Midbrain (tissue), 1 donor: Measurements from ENCODE around the gene SLC39A13.

Source experiments
- DNase-seq: peaks from one replicate; lab custom pipeline; 2025; lab: John Stamatoyannopoulos, UW

SLC39A13 gene

GRCh38 chr11:47407746-47408590 is at the start of gene SLC39A13:
TSS of gene SLC39A13 (plus strand) at chr11:47408590. CDS start at chr11:47410095, 1,505 bp downstream.
- peak; percentile 94 for DNase-seq

- no peak for DNase-seq
Measured at GRCh38 chr11:47358731-47359051, 49.7 kb upstream of the SLC39A13 start.

GRCh38 chr11:47359162-47359561 is 49.2 kb upstream of the SLC39A13 start:
- no peak for DNase-seq

- no peak for DNase-seq
Measured at GRCh38 chr11:47359586-47359985, 48.8 kb upstream of the SLC39A13 start.

GRCh38 chr11:47360341-47360740 is 48.0 kb upstream of the SLC39A13 start:
- DNase-seq, result no peak

- no peak for DNase-seq
Measured at GRCh38 chr11:47361419-47361818, 47.0 kb upstream of the SLC39A13 start.

GRCh38 chr11:47366020-47366490 is 42.3 kb upstream of the SLC39A13 start:
- no peak for DNase-seq

- no peak for DNase-seq
Measured at GRCh38 chr11:47369676-47370075, 38.7 kb upstream of the SLC39A13 start.

- DNase-seq, result no peak
Measured at GRCh38 chr11:47372422-47372821, 36.0 kb upstream of the SLC39A13 start.

- peak; percentile 77 for DNase-seq
Measured at GRCh38 chr11:47373876-47374719, 34.3 kb upstream of the SLC39A13 start.

GRCh38 chr11:47374720-47375019 is 33.7 kb upstream of the SLC39A13 start:
- no peak for DNase-seq

- DNase-seq, result no peak
Measured at GRCh38 chr11:47375020-47375419, 33.4 kb upstream of the SLC39A13 start.

- DNase-seq, result no peak
Measured at GRCh38 chr11:47375546-47376085, 32.8 kb upstream of the SLC39A13 start.

GRCh38 chr11:47376107-47376524 is 32.3 kb upstream of the SLC39A13 start:
- DNase-seq, result no peak

GRCh38 chr11:47376525-47377371 is 31.6 kb upstream of the SLC39A13 start:
- no peak for DNase-seq

- no peak for DNase-seq
Measured at GRCh38 chr11:47377571-47378009, 30.8 kb upstream of the SLC39A13 start.

GRCh38 chr11:47378010-47378835 is 30.2 kb upstream of the SLC39A13 start, which contains the start of gene SPI1:
TSS of gene SPI1 (minus strand) at chr11:47378547. CDS start at chr11:47378353, 194 bp downstream.
- DNase-seq, result peak; percentile 24

- no peak for DNase-seq
Measured at GRCh38 chr11:47378836-47379170, 29.6 kb upstream of the SLC39A13 start.

- no peak for DNase-seq
Measured at GRCh38 chr11:47379317-47379716, 29.1 kb upstream of the SLC39A13 start.

- DNase-seq, result no peak
Measured at GRCh38 chr11:47380078-47380477, 28.3 kb upstream of the SLC39A13 start.

GRCh38 chr11:47383071-47383470 is 25.3 kb upstream of the SLC39A13 start:
- DNase-seq, result no peak
